Colonic mucosa (tissue), 4 donors: ENCODE results near the gene SNRPA. TPM values are rescaled to one million over a fixed set of nuclear protein-coding genes. Genes with fewer than 3 reads are reported as not detected.
"Not testable (repeated sequence)": the region's sequence is repeated elsewhere in the genome, so short reads cannot be mapped to it uniquely, and the experiment has no call there.

ENCODE experiments used
- DNase-seq: peaks from one replicate; pipeline ENCODE4 v3.0.0-alpha.2; 2020
- H3K27ac ChIP-seq: fragments of 200-600 bp; one replicate; pipeline ENCODE4 v1.8.0; 2021
- H3K27me3 ChIP-seq: fragments of 200-600 bp; one replicate; pipeline ENCODE4 v1.8.0; 2021
- H3K36me3 ChIP-seq: fragments of 200-600 bp; one replicate; pipeline ENCODE4 v1.8.0; 2021
- H3K4me1 ChIP-seq: fragments of 200-600 bp; one replicate; pipeline ENCODE4 v1.8.0; 2021; ENCODE audit warnings: mild to moderate bottlenecking
- H3K4me3 ChIP-seq: fragments of 200-600 bp; one replicate; pipeline ENCODE4 v1.8.0; 2021
- H3K9ac ChIP-seq, 2 donors: one replicate each; pipeline ENCODE4 v1.7.0; 2013; ENCODE audit warnings: control low read depth in 2 of 2, low read depth in 2 of 2, low read length in 2 of 2
- H3K9me3 ChIP-seq: fragments of 200-600 bp; one replicate; pipeline ENCODE4 v1.8.0; 2021
- CTCF ChIP-seq: fragments of 200-600 bp; IDR thresholded peaks from one replicate; pipeline ENCODE4 v1.8.0; 2022; ENCODE audit warnings: antibody characterized with exemption, mild to moderate bottlenecking
- intact Hi-C: fragments of 100-400 bp; cut with DNase I; formaldehyde crosslinking; loops from one replicate; pipeline ENCODE4 v1.14.1; 2022
- total RNA-seq, 2 donors: library from RNA; stranded (reverse); fragmentation: NEBNext Ultra II Directional in 1 of 2; extraction: Animal tissue kit (Norgen Biotek cat#: 25700) in 1 of 2; gene quantifications; one replicate each; pipeline ENCODE4 v1.2.1, GENCODE V29; 2021
- donor health status: healthy.
- donor health status: DM: no; HTN: no; CAD: no.
- donor health status: DM: no; HTN: no; CAD: no.

Gene SNRPA
- total RNA-seq, 2 donors from 2014 or later = 56.0 to 126 TPM

DNA sequence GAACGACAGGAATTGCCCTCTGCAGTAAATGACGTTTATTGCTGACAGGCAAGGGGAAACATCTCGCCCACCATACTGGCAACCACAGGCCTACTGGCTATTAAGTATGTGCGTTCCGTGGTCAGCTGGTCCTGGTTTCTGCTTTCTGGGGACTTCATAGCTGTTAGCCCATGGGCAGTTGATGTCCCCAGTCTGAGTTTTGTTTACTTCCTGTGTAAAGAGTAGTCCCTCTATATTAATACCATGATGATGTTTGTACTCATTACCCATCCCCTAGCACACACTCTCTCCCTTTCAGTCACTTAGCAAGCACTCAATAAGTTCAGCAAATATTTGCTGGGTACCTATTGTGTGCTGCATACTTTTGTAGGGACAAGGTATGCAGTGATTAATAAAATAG lies 17.9 kb downstream of the SNRPA start:
- Histone ChIP-seq H3K4me1 (no peaks in the 10 kb centered on the region), H3K9ac (no peak overlapping the region), H3K4me3 (no peak overlapping the region), H3K27ac (no peak overlapping the region), H3K36me3 (peaks cover under 1% of the 10 kb centered on the region), H3K9me3 (no peaks in the 10 kb centered on the region), H3K27me3 (no peaks in the 10 kb centered on the region)
- intact Hi-C loops = no loop called here
- no peak for DNase-seq
- no peak for TF ChIP-seq CTCF

- DNase-seq, H3K4me3 ChIP-seq, H3K9me3 ChIP-seq, H3K27ac ChIP-seq, intact Hi-C loops, H3K4me1 ChIP-seq, H3K9ac ChIP-seq, H3K27me3 ChIP-seq, H3K36me3 ChIP-seq: not testable (repeated sequence)
Observed at GRCh38 chr19:40771101-40771862, 20.3 kb downstream of the SNRPA start.

- Histone ChIP-seq H3K4me1 (peaks cover 3% of the 10 kb centered on the region), H3K27me3 (no peaks in the 10 kb centered on the region), H3K9ac (no peak within 1 kb of the TSS), H3K9me3 (no peaks in the 10 kb centered on the region), H3K4me3 (no peak within 1 kb of the TSS), H3K27ac (no peak within 1 kb of the TSS), H3K36me3 (no peaks in the 10 kb centered on the region)
- no peak for TF ChIP-seq CTCF
- intact Hi-C loops = no loop called here
- DNase-seq = no peak
Observed at GRCh38 chr19:40774916-40775631, 24.1 kb downstream of the SNRPA start, which contains the start of gene MIA. MIA (plus strand) TSS chr19:40775521; CDS start chr19:40775543, 22 bp downstream.

GRCh38 chr19:40775632-40776022 lies 24.6 kb downstream of the SNRPA start:
- Histone ChIP-seq H3K27ac (no peak overlapping the region), H3K36me3 (no peaks in the 10 kb centered on the region), H3K9me3 (no peaks in the 10 kb centered on the region), H3K9ac (no peak overlapping the region), H3K27me3 (no peaks in the 10 kb centered on the region), H3K4me1 (peaks cover 3% of the 10 kb centered on the region), H3K4me3 (no peak overlapping the region)
- intact Hi-C loops = no loop called here
- no peak for TF ChIP-seq CTCF
- DNase-seq = no peak

DNA sequence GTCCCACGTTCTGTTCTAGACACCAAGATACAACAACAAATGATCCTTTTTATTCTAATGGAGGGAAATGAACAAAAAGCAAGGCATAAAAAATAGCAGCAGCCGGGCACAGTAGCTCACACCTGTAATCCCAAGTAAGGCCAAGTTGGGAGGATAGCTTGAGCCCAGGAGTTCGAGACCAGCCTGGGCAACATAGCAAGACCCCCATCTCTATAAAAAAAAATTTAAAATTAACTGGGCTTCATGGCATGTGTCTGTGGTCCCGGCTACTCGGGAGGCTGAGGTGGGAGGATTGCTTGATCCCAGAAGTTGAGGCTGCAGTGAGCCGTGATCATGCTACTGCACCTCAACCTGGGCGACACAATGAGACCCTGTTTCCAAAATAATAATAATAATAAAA lies 25.4 kb downstream of the SNRPA start:
- no peak for DNase-seq
- H3K27me3 ChIP-seq = no peaks in the 10 kb centered on the region
- intact Hi-C loops = no loop called here
- H3K36me3 ChIP-seq = no peaks in the 10 kb centered on the region
- peaks cover 3% of the 10 kb centered on the region for H3K4me1 ChIP-seq
- no peak overlapping the region for H3K9ac ChIP-seq
- no peaks in the 10 kb centered on the region for H3K9me3 ChIP-seq
- H3K27ac ChIP-seq = no peak overlapping the region
- no peak overlapping the region for H3K4me3 ChIP-seq
- TF ChIP-seq CTCF = no peak
